HEK293 (cell line): ENCODE data around the gene CLVS2.

ENCODE experiments used
- CTCF ChIA-PET: fragments of 350-600 bp; formaldehyde crosslinking; extraction: SDS; loops from one replicate; lab custom pipeline; 2021; ENCODE audit warnings: antibody characterized with exemption; lab: Yijun Ruan, JAX
- POLR2A ChIA-PET: fragments of 300-600 bp; formaldehyde crosslinking; extraction: SDS; loops from one replicate; lab custom pipeline; 2020; ENCODE audit warnings: antibody characterized with exemption, inconsistent platforms; lab: Yijun Ruan, JAX
- H3K27ac ChIP-seq: fragments of 200-500 bp; sonication (Bioruptor generic); 2 replicates; pipeline ENCODE4 v1.5.1; 2014; ENCODE audit warnings: low read depth, low read length, control low read depth, inconsistent platforms; ENCODE audit errors: extremely low read depth
- H3K36me3 ChIP-seq, 2 experiments: fragments of 200-500 bp in 1 of 2; sonication (Bioruptor generic) in 1 of 2; 1 replicate in 1 of 2; 2 replicates in 1 of 2; pipeline ENCODE4 v1.5.1; 2014 to 2017; ENCODE audit warnings: inconsistent platforms in 2 of 2, low read length in 2 of 2; ENCODE audit not compliant: control insufficient read depth in 2 of 2, insufficient read depth in 1 of 2
- H3K4me1 ChIP-seq: fragments of 200-500 bp; sonication (Bioruptor generic); 2 replicates; pipeline ENCODE4 v1.5.1; 2014; ENCODE audit warnings: mild to moderate bottlenecking, low read length, inconsistent platforms; ENCODE audit not compliant: control insufficient read depth, insufficient read depth
- H3K4me3 ChIP-seq: 2 replicates; pipeline ENCODE4 v1.5.1; 2011; ENCODE audit warnings: low read depth, mild to moderate bottlenecking, control low read depth, low read length, moderate library complexity
- H3K9me3 ChIP-seq: fragments of 200-500 bp; sonication (Bioruptor generic); 2 replicates; pipeline ENCODE4 v1.5.1; 2014; ENCODE audit warnings: low read depth, low read length, inconsistent platforms; ENCODE audit not compliant: control insufficient read depth, insufficient read depth
- EGR2 ChIP-seq: fragments of 450-650 bp; formaldehyde crosslinking; IDR thresholded peaks from 2 replicates; pipeline ENCODE4 v1.5.1; 2016; ENCODE audit warnings: low read depth, missing biosample characterization, missing genetic modification characterization
- KLF17 ChIP-seq: fragments of 450-650 bp; formaldehyde crosslinking; IDR thresholded peaks from 2 replicates; pipeline ENCODE4 v1.5.1; 2016; ENCODE audit warnings: missing biosample characterization, missing genetic modification characterization
- PRDM10 ChIP-seq: fragments of 450-650 bp; formaldehyde crosslinking; IDR thresholded peaks from 2 replicates; pipeline ENCODE4 v1.5.1; 2016; ENCODE audit warnings: missing biosample characterization, missing genetic modification characterization
- REPIN1 ChIP-seq: fragments of 450-650 bp; formaldehyde crosslinking; IDR thresholded peaks from 2 replicates; pipeline ENCODE4 v1.5.1; 2017; ENCODE audit warnings: missing biosample characterization, missing genetic modification characterization, low read depth
- SCRT1 ChIP-seq: fragments of 450-650 bp; formaldehyde crosslinking; IDR thresholded peaks from 2 replicates; pipeline ENCODE4 v1.5.1; 2016; ENCODE audit warnings: missing biosample characterization, missing genetic modification characterization, borderline replicate concordance
- TRIM28 ChIP-seq: IDR thresholded peaks from 2 replicates; pipeline ENCODE4 v1.6.1; 2011; ENCODE audit warnings: low read length, control low read depth, borderline replicate concordance
- ZBTB1 ChIP-seq: fragments of 450-650 bp; formaldehyde crosslinking; IDR thresholded peaks from 2 replicates; pipeline ENCODE4 v1.5.1; 2016; ENCODE audit warnings: missing biosample characterization, missing genetic modification characterization
- ZBTB48 ChIP-seq: fragments of 450-650 bp; formaldehyde crosslinking; IDR thresholded peaks from 2 replicates; pipeline ENCODE4 v1.5.1; 2016; ENCODE audit warnings: missing biosample characterization, missing genetic modification characterization
- ZBTB8A ChIP-seq: fragments of 450-650 bp; formaldehyde crosslinking; IDR thresholded peaks from 2 replicates; pipeline ENCODE4 v1.5.1; 2016; ENCODE audit warnings: missing biosample characterization, missing genetic modification characterization
- ZIC2 ChIP-seq: fragments of 450-650 bp; formaldehyde crosslinking; IDR thresholded peaks from 2 replicates; pipeline ENCODE4 v1.5.1; 2016; ENCODE audit warnings: missing biosample characterization, missing genetic modification characterization
- ZNF214 ChIP-seq: fragments of 450-650 bp; formaldehyde crosslinking; IDR thresholded peaks from 2 replicates; pipeline ENCODE4 v1.5.1; 2017; ENCODE audit warnings: missing biosample characterization, mild to moderate bottlenecking, missing genetic modification characterization, borderline replicate concordance
- ZNF26 ChIP-seq: fragments of 450-650 bp; formaldehyde crosslinking; IDR thresholded peaks from 2 replicates; pipeline ENCODE4 v1.5.1; 2016; ENCODE audit warnings: missing biosample characterization, missing genetic modification characterization
- ZNF311 ChIP-seq: fragments of 450-650 bp; formaldehyde crosslinking; IDR thresholded peaks from 2 replicates; pipeline ENCODE4 v1.5.1; 2017; ENCODE audit warnings: missing biosample characterization, missing genetic modification characterization, borderline replicate concordance
- ZNF335 ChIP-seq: fragments of 450-650 bp; formaldehyde crosslinking; conservative IDR thresholded peaks from 2 replicates; pipeline ENCODE4 v1.5.1; 2016; ENCODE audit warnings: missing biosample characterization, missing genetic modification characterization
- ZNF416 ChIP-seq: fragments of 450-650 bp; formaldehyde crosslinking; IDR thresholded peaks from 2 replicates; pipeline ENCODE4 v1.5.1; 2016; ENCODE audit warnings: missing biosample characterization, missing genetic modification characterization
- ZNF449 ChIP-seq: fragments of 450-650 bp; formaldehyde crosslinking; IDR thresholded peaks from 2 replicates; pipeline ENCODE4 v1.5.1; 2017; ENCODE audit warnings: missing biosample characterization, mild to moderate bottlenecking, missing genetic modification characterization, moderate library complexity
- ZNF48 ChIP-seq: fragments of 450-650 bp; formaldehyde crosslinking; IDR thresholded peaks from 2 replicates; pipeline ENCODE4 v1.5.1; 2016; ENCODE audit warnings: missing biosample characterization, missing genetic modification characterization
- ZNF561 ChIP-seq: fragments of 450-650 bp; IDR thresholded peaks from 2 replicates; pipeline ENCODE4 v1.5.1; 2018; ENCODE audit warnings: missing biosample characterization, missing genetic modification characterization, borderline replicate concordance
- ZNF626 ChIP-seq: fragments of 450-650 bp; sonication (Bioruptor Pico); formaldehyde crosslinking; IDR thresholded peaks from 2 replicates; pipeline ENCODE4 v1.5.1; 2018; ENCODE audit warnings: missing biosample characterization, missing genetic modification characterization, inconsistent platforms
- ZNF639 ChIP-seq: fragments of 450-650 bp; formaldehyde crosslinking; IDR thresholded peaks from 2 replicates; pipeline ENCODE4 v1.5.1; 2016; ENCODE audit warnings: missing biosample characterization, missing genetic modification characterization
- ZNF645 ChIP-seq: fragments of 450-650 bp; formaldehyde crosslinking; IDR thresholded peaks from 2 replicates; pipeline ENCODE4; 2016; ENCODE audit warnings: missing biosample characterization, missing genetic modification characterization
- ZNF785 ChIP-seq: fragments of 450-650 bp; formaldehyde crosslinking; IDR thresholded peaks from 2 replicates; pipeline ENCODE4 v1.5.1; 2016; ENCODE audit warnings: missing biosample characterization, missing genetic modification characterization
- ZNF830 ChIP-seq: fragments of 450-650 bp; IDR thresholded peaks from 2 replicates; pipeline ENCODE4 v1.5.0; 2018; ENCODE audit warnings: missing biosample characterization, missing genetic modification characterization, low read depth, mild to moderate bottlenecking, moderate library complexity
- ZSCAN18 ChIP-seq: fragments of 450-650 bp; formaldehyde crosslinking; IDR thresholded peaks from 2 replicates; pipeline ENCODE4 v1.5.1; 2016; ENCODE audit warnings: missing biosample characterization, missing genetic modification characterization

Gene CLVS2

GRCh38 chr6:123094795-123095194 lies 98.8 kb downstream of the CLVS2 start (continued):
- no peak for TF ChIP-seq PRDM10
- no peak for TF ChIP-seq ZBTB48 (tag by site-specific recombination)
- no peak for TF ChIP-seq ZNF449 (tag by site-specific recombination)
- peak; percentile 69; the same call in 1 of the 2 replicates for TF ChIP-seq TRIM28
- no peak for TF ChIP-seq EGR2 (tag by site-specific recombination)
- no peak for TF ChIP-seq ZNF645 (tag by site-specific recombination)

GRCh38 chr6:123105561-123105960 lies 109.5 kb downstream of the CLVS2 start:
- H3K27ac ChIP-seq = no peak overlapping the region
- H3K9me3 ChIP-seq = no peaks in the 10 kb centered on the region
- ChIA-PET CTCF (no interaction called here), POLR2A (no interaction called here)
- no peak overlapping the region for H3K4me3 ChIP-seq
- no peaks in the 10 kb centered on the region for H3K4me1 ChIP-seq
- H3K36me3 ChIP-seq = no peaks in the 10 kb centered on the region
- no peak for TF ChIP-seq SCRT1 (tag by site-specific recombination)
- no peak for TF ChIP-seq ZNF214 (tag by site-specific recombination)
- TF ChIP-seq ZSCAN18 (tag by site-specific recombination) = no peak
- no peak for TF ChIP-seq ZBTB1 (tag by site-specific recombination)
- TF ChIP-seq ZNF48 (tag by site-specific recombination) = no peak
- TF ChIP-seq EGR2 (tag by site-specific recombination) = no peak
- TF ChIP-seq ZNF335 (tag by site-specific recombination) = no peak
- TF ChIP-seq REPIN1 (tag by site-specific recombination) = no peak
- no peak for TF ChIP-seq ZBTB8A
- TF ChIP-seq ZNF561 (tag by site-specific recombination) = no peak
- TF ChIP-seq KLF17 = no peak
- TF ChIP-seq ZNF830 = no peak
- TF ChIP-seq ZNF626 = no peak
- TF ChIP-seq ZIC2 (tag by site-specific recombination) = no peak
- TF ChIP-seq ZNF26 = no peak
- TF ChIP-seq ZNF311 (tag by site-specific recombination) = no peak
- no peak for TF ChIP-seq ZNF785
- no peak for TF ChIP-seq ZNF416
- TF ChIP-seq ZNF639 (tag by site-specific recombination) = no peak
